PC-9 (cell line): ENCODE results near the gene NAP1L3.

Experiments
- CTCF ChIP-seq: fragments of 200-600 bp; sonication (generic); conservative IDR thresholded peaks from 2 replicates; pipeline ENCODE4 v1.6.1; 2017; ENCODE audit warnings: mixed run types, antibody characterized with exemption, mild to moderate bottlenecking, moderate library complexity
- EZH2 ChIP-seq: fragments of 200-600 bp; sonication (generic); IDR thresholded peaks from 2 replicates; pipeline ENCODE4 v1.8.0; 2017; ENCODE audit warnings: antibody characterized with exemption, low read depth

GRCh38 chrX:93660575-93660974, 12.8 kb downstream of the NAP1L3 start:
- TF ChIP-seq CTCF (no peak), EZH2 (no peak)
